ENCODE data around the gene NTPCR.

The NTPCR gene

GRCh38 chr1:233004451-233004850 lies 54.0 kb downstream of the NTPCR start:
- TF ChIP-seq, protein P1, sequence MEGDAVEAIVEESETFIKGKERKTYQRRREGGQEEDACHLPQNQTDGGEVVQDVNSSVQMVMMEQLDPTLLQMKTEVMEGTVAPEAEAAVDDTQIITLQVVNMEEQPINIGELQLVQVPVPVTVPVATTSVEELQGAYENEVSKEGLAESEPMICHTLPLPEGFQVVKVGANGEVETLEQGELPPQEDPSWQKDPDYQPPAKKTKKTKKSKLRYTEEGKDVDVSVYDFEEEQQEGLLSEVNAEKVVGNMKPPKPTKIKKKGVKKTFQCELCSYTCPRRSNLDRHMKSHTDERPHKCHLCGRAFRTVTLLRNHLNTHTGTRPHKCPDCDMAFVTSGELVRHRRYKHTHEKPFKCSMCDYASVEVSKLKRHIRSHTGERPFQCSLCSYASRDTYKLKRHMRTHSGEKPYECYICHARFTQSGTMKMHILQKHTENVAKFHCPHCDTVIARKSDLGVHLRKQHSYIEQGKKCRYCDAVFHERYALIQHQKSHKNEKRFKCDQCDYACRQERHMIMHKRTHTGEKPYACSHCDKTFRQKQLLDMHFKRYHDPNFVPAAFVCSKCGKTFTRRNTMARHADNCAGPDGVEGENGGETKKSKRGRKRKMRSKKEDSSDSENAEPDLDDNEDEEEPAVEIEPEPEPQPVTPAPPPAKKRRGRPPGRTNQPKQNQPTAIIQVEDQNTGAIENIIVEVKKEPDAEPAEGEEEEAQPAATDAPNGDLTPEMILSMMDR (IDR thresholded peaks at IDR 0.05; ENCODE audit: low read depth, low read length), result no peak
- no peaks in the 10 kb centered on the region for H3K27me3 ChIP-seq (ENCODE audit: insufficient read depth, low read depth, severe bottlenecking)
- no peaks in the 10 kb centered on the region for H3K9me3 ChIP-seq (ENCODE audit: severe bottlenecking)
- no peaks in the 10 kb centered on the region for H3K36me3 ChIP-seq
- DNase-seq, result no peak
- no peak overlapping the region for H3K4me3 ChIP-seq (ENCODE audit: low read depth, low read length)
- H3K27ac ChIP-seq, result no peak overlapping the region

DNA sequence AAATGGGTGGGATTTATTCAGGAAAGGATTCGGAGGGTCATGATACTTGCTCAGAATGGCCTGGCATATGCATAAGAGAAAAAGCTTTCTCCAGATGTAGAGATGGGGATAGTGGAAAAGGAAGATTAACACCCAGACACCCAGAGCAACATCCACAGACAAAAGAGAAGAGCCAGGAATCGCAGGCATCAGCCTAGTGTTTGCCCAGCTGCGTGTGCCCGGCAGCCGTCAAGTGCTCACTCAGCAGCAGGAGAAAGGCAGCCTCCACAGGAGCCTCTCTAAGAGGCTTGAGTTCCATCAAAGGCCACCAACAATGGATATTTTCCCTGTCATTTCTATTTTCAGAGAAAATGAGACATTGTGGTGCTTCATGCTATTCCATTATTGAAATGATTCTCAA lies 54.7 kb downstream of the NTPCR start:
- no peak overlapping the region for H3K4me3 ChIP-seq (ENCODE audit: low read depth, low read length)
- no peaks in the 10 kb centered on the region for H3K9me3 ChIP-seq (ENCODE audit: severe bottlenecking)
- TF ChIP-seq, protein P1 (IDR thresholded peaks at IDR 0.05; ENCODE audit: low read depth, low read length), result no peak
- no peak for DNase-seq
- H3K27me3 ChIP-seq (ENCODE audit: insufficient read depth, low read depth, severe bottlenecking), result no peaks in the 10 kb centered on the region
- no peak overlapping the region for H3K27ac ChIP-seq
- no peaks in the 10 kb centered on the region for H3K36me3 ChIP-seq

DNA sequence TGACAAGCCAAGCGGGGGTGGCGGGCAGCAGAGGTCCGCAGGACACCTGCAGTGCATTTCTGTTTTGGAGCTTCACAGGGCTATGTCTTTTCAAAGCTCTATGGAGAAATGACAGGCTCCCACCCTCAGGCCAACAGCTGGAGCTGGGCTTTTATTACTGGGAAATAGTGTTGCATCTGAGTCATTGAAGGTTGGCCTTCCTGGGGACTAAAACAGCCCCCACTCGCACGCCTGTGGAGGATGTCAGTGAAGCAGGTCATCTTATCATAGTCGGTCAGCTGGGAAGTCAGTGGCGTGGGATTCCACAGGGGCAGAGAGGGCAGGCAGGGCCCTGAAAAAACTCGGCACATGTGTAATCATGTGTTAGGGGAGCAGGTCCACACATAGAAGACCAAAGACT lies 55.3 kb downstream of the NTPCR start:
- H3K9me3 ChIP-seq (ENCODE audit: severe bottlenecking), result no peaks in the 10 kb centered on the region
- peak; percentile 3 for DNase-seq
- no peak overlapping the region for H3K4me3 ChIP-seq (ENCODE audit: low read depth, low read length)
- no peak overlapping the region for H3K27ac ChIP-seq
- TF ChIP-seq, protein P1 (IDR thresholded peaks at IDR 0.05; ENCODE audit: low read depth, low read length), result no peak
- no peaks in the 10 kb centered on the region for H3K36me3 ChIP-seq
- H3K27me3 ChIP-seq (ENCODE audit: insufficient read depth, low read depth, severe bottlenecking), result no peaks in the 10 kb centered on the region

- no peak for DNase-seq
- Histone ChIP-seq H3K4me3 (ENCODE audit: low read depth, low read length) (no peak overlapping the region), H3K27me3 (ENCODE audit: insufficient read depth, low read depth, severe bottlenecking) (no peaks in the 10 kb centered on the region), H3K27ac (no peak overlapping the region), H3K9me3 (ENCODE audit: severe bottlenecking) (no peaks in the 10 kb centered on the region), H3K36me3 (no peaks in the 10 kb centered on the region)
- TF ChIP-seq, protein P1 (IDR thresholded peaks at IDR 0.05; ENCODE audit: low read depth, low read length), result no peak
These were observed 55.7 kb downstream of the NTPCR start for GRCh38 chr1:233006108-233006507.

DNA sequence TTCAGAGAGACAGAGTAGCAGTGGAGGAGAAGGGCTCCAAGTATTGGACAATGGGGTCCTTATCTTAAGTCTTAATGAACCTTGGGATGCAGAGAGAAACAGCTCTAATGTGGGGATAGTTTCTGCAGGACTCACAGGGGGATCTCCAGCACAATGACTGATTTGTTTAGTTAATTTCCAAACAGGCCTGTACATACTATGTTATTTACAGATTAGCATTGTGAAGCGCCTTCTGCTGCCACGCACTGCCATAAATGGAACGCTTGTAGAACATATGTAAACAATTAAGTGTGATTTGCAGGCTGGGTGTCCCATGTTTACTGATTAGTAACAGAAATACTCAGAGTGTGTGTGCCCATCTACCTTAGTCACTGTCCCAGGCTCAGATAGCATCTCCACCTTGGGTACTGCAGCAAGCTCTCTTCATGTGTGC lies 56.1 kb downstream of the NTPCR start:
- H3K27ac ChIP-seq, result no peak overlapping the region
- DNase-seq, result no peak
- no peaks in the 10 kb centered on the region for H3K27me3 ChIP-seq (ENCODE audit: insufficient read depth, low read depth, severe bottlenecking)
- H3K9me3 ChIP-seq (ENCODE audit: severe bottlenecking), result no peaks in the 10 kb centered on the region
- no peaks in the 10 kb centered on the region for H3K36me3 ChIP-seq
- TF ChIP-seq, protein P1 (IDR thresholded peaks at IDR 0.05; ENCODE audit: low read depth, low read length), result no peak
- H3K4me3 ChIP-seq (ENCODE audit: low read depth, low read length), result no peak overlapping the region

DNA sequence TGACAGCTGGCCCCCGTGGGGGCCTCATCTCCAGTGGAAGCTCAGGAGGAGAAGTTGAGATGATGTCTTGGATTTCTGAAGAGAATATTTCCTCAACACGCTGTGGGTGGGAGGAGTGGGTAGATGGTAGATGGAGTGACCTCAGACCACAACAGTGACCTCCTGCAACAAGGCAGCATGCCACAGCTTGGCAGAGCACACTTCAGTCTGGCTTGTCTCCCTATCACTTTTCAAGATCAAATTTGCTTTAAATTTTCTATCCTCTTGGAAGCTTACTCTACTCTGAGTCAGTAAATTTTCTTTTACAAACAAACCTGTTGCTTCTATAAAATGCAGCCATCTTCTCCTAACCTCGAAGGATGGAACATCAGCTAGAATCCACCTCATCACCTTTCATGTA lies 59.7 kb downstream of the NTPCR start:
- H3K4me3 ChIP-seq (ENCODE audit: low read depth, low read length), result no peak overlapping the region
- no peaks in the 10 kb centered on the region for H3K9me3 ChIP-seq (ENCODE audit: severe bottlenecking)
- H3K27me3 ChIP-seq (ENCODE audit: insufficient read depth, low read depth, severe bottlenecking), result no peaks in the 10 kb centered on the region
- no peak for DNase-seq
- no peak overlapping the region for H3K27ac ChIP-seq
- no peaks in the 10 kb centered on the region for H3K36me3 ChIP-seq
- TF ChIP-seq, protein P1 (IDR thresholded peaks at IDR 0.05; ENCODE audit: low read depth, low read length), result no peak

All from WERI-Rb-1 (cell line).